OCI-LY3 (cell line): ENCODE measurements around the gene ZNF516.

Experiments
- CTCF ChIP-seq: fragments of 200-600, 300-600 bp; sonication (generic); IDR thresholded peaks from 2 replicates; pipeline ENCODE4 v1.5.1; 2014; ENCODE audit warnings: antibody characterized with exemption, low read length, low read depth
- EZH2phosphoT487 ChIP-seq: fragments of 200-600 bp; shearing (Covaris generic); IDR thresholded peaks from 2 replicates; pipeline ENCODE4 v1.6.1; 2018; ENCODE audit warnings: antibody characterized with exemption, mixed run types, low read depth

- TF ChIP-seq CTCF (no peak), EZH2phosphoT487 (no peak)
Measured at GRCh38 chr18:76410033-76410432, 85.0 kb downstream of the ZNF516 start.
